Dermis microvascular lymphatic vessel endothelial cell (primary cell): Measurements from ENCODE around the gene PRKN. TPM values are rescaled to one million over a fixed set of nuclear protein-coding genes. Genes with fewer than 3 reads are reported as not detected.

Experiments
- DNase-seq, 2 donors: peaks; one replicate each; pipeline versions ENCODE4 v3.0.0 to v3.0.0-alpha.2; 2010; ENCODE audit warnings: low read depth in 2 of 2
- total RNA-seq: library from RNA; depleted of rRNA; stranded (reverse); fragments of >200 nt; gene quantifications from 2 replicates; pipeline ENCODE4 v1.2.1, GENCODE V29; 2014

PRKN gene
- total RNA-seq, 1 donor from 2014 or later: 0.39 TPM

GRCh38 chr6:162618448-162619002 is 109.0 kb downstream of the PRKN start:
- no peak for DNase-seq

- DNase-seq: no peak
Observed at GRCh38 chr6:162615016-162615705, 112.4 kb downstream of the PRKN start.

- no peak for DNase-seq
Observed at GRCh38 chr6:162613310-162613709, 114.3 kb downstream of the PRKN start.

DNA sequence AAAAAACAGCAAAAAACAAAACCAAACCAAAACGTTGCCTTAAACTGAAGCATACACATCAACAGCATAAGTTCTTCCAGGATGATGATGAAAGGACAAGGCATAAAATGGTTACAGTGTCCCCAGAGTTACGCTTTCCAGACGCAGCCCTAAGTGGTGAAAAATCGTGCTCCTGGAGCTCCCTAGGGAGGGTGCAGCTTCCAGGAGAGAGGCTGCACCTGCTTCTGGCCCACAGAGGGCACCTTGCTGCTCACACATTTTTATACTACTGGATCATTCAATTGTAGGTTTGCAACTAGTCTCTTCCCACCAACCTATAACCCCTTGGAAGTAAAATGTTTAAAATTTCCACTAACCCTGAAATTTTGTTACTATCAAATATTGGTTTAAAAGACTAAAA is 115.0 kb downstream of the PRKN start:
- no peak for DNase-seq

- no peak for DNase-seq
Observed at GRCh38 chr6:162610351-162610750, 117.2 kb downstream of the PRKN start.

GRCh38 chr6:162605881-162606280 is 121.7 kb downstream of the PRKN start:
- no peak for DNase-seq

DNA sequence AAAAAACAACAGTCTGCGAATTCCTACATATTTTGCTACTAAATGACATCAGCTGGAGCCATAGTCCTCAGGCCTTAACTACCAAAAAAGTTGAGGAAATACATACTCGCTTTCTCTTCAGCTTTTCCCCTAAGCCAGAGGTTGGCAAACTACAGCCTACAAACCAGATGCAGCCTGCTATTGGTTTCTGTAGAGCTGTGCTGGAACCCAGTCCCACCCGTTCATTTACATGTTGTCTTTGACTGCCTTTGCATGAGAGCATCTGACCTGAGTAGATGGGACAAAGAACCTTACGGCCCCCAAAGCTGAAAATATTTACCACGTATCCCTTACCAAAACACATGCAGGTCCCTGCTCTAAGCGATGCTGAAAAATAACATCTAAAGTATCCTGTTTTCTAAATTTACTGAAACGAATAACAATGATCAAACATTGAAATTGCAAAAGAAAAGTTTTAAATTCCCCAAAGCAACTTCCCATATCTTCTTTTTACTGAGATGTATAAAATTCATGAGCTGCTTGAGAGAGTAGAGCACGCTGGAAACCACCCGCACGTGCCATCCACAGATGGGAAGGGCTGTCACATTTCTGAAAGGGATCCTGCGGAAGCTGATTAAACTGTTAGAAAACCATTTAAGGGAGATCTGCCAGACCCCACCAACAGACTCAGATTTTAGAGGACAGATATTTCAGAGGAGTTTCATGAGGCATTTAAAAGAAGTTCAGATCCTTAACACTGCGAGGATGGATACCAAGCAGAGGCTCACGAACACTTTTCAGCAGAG is 124.1 kb downstream of the PRKN start:
- no peak for DNase-seq

- no peak for DNase-seq
Observed at GRCh38 chr6:162602759-162603158, 124.8 kb downstream of the PRKN start.

DNA sequence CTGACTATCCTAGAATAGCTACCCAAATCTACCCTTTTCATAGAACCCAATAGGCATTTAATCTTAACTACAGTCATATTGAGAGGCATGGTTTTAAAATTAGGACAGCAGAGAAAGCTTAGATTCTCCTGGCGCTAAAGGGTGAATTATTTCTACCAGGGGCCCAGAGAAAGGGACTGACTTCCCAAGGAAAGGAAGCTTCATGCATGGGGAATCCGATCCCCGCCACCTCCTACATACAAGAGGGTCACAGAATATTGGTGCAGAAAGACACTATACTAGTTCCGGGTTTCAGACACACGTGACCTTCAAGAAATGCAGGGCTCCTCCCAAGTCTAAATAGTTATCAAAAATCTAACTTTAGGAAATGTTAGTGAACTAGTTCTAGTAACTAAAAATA is 130.9 kb downstream of the PRKN start:
- DNase-seq: no peak

- no peak for DNase-seq
Observed at GRCh38 chr6:162591517-162591916, 136.0 kb downstream of the PRKN start.

GRCh38 chr6:162581988-162582780 is 145.4 kb downstream of the PRKN start:
- no peak for DNase-seq

DNA sequence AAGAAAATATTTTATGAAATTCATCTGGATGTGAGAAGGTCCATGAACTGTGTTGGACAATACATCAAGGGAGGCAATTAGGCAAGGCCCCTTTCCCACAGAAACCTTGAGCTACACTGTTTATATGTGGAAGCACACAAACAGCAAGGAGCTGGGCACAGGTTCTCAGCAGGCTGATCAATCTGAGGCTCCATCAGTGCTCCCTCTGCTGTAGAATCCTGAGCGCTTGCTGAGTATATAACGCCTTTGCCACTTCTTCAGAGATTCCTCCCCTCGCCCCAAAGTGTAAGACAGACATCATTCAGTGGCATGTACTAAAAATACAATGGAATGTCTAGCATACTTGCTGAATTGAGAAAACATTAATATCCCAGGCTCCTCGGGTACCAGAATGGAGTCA is 146.9 kb downstream of the PRKN start:
- no peak for DNase-seq

GRCh38 chr6:162576016-162576415 is 151.6 kb downstream of the PRKN start:
- DNase-seq: no peak

- DNase-seq: no peak
Observed at GRCh38 chr6:162572240-162572639, 155.3 kb downstream of the PRKN start.

GRCh38 chr6:162568266-162568665 is 159.3 kb downstream of the PRKN start:
- DNase-seq: no peak

GRCh38 chr6:162562041-162562440 is 165.5 kb downstream of the PRKN start:
- DNase-seq: no peak

- no peak for DNase-seq
Observed at GRCh38 chr6:162560891-162561290, 166.7 kb downstream of the PRKN start.

- DNase-seq: no peak
Observed at GRCh38 chr6:162554531-162554930, 173.0 kb downstream of the PRKN start.

GRCh38 chr6:162546905-162547304 is 180.7 kb downstream of the PRKN start:
- DNase-seq: no peak

- DNase-seq: no peak
Observed at GRCh38 chr6:162543221-162543620, 184.3 kb downstream of the PRKN start.

DNA sequence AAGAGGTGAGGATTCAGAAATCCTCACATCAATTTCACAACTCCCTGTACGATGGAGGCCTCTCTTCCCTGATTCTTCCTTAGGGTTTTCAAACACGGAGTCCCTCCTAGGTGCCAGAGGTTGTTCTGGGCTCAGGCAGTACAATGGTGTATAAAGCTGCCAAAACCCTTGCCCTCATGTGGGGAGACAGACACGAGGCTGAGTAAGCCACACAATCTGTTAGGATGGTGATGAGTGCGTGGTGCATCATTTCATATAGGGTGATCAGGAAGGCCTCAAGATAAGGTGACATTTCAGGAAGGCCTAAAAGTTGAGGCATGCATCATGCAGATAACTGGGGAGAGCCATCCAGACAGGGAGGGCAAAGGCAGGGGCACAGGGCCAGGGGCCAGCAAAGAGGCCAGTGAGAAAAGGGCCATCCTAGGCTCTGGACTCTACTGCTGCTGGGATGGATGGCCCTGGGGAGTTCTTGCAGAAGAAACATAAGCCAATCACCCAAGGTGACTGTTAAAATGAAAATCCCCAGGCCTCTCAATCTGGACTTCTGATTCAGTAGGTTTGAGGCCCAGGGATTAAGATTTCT is 186.5 kb downstream of the PRKN start:
- DNase-seq: no peak

GRCh38 chr6:162539321-162539720 is 188.2 kb downstream of the PRKN start:
- DNase-seq: no peak
